Cardiac muscle cell (in vitro differentiated cells and primary cell): ENCODE data around the gene LHFPL4. TPM values are rescaled to one million over a fixed set of nuclear protein-coding genes. Genes with fewer than 3 reads are reported as not detected.

ENCODE experiments used
- DNase-seq, 2 donors: peaks; one replicate each; pipeline versions ENCODE4 v3.0.0 to v3.0.0-alpha.2; 2010 to 2017; ENCODE audit warnings: low read depth in 1 of 2, low spot score in 1 of 2
- H3K27ac ChIP-seq: fragments of 200-600 bp; sonication (generic); 2 replicates; pipeline ENCODE4 v1.5.1; 2016
- H3K27me3 ChIP-seq: fragments of 200-600 bp; sonication (generic); 2 replicates; pipeline ENCODE4 v1.6.0; 2016; ENCODE audit warnings: control low read depth
- H3K36me3 ChIP-seq: fragments of 200-600 bp; sonication (generic); 2 replicates; pipeline ENCODE4 v1.5.1; 2016; ENCODE audit warnings: control low read depth
- H3K4me1 ChIP-seq: fragments of 200-600 bp; sonication (generic); 2 replicates; pipeline ENCODE4 v1.8.1; 2017; ENCODE audit warnings: low read depth, mild to moderate bottlenecking, mixed run types
- H3K4me3 ChIP-seq: fragments of 200-600 bp; sonication (generic); 2 replicates; pipeline ENCODE4 v1.5.1; 2016; ENCODE audit warnings: mild to moderate bottlenecking
- H3K9me3 ChIP-seq: fragments of 200-600 bp; sonication (generic); 2 replicates; pipeline ENCODE4 v1.5.1; 2017; ENCODE audit warnings: low read depth, mild to moderate bottlenecking, control low read depth
- polyA plus RNA-seq: library from polyadenylated mRNA; unstranded; fragments of >200 nt; fragmentation: Nextera tagmentation; extraction: Ambion mirVana; gene quantifications from 2 replicates; pipeline ENCODE4 v1.2.1, GENCODE V29; 2016
- total RNA-seq: library from RNA; depleted of rRNA; stranded (reverse); fragments of >200 nt; gene quantifications from 2 replicates; pipeline ENCODE4 v1.2.3, GENCODE V29; 2016
- TF ChIP-seq, protein P1 (sequence below): IDR thresholded peaks from 2 replicates; pipeline ENCODE4 v1.5.1; 2012; ENCODE audit warnings: low read depth, mild to moderate bottlenecking, low read length

LHFPL4 gene
- total and polyA plus RNA-seq, 2 experiments from 2014 or later: 0.24 TPM; not detected in 1

- Histone ChIP-seq H3K9me3 (no peaks in the 10 kb centered on the region), H3K27me3 (no peaks in the 10 kb centered on the region), H3K36me3 (no peaks in the 10 kb centered on the region), H3K27ac (no peak overlapping the region), H3K4me3 (no peak overlapping the region), H3K4me1 (no peaks in the 10 kb centered on the region)
- TF ChIP-seq, protein P1, sequence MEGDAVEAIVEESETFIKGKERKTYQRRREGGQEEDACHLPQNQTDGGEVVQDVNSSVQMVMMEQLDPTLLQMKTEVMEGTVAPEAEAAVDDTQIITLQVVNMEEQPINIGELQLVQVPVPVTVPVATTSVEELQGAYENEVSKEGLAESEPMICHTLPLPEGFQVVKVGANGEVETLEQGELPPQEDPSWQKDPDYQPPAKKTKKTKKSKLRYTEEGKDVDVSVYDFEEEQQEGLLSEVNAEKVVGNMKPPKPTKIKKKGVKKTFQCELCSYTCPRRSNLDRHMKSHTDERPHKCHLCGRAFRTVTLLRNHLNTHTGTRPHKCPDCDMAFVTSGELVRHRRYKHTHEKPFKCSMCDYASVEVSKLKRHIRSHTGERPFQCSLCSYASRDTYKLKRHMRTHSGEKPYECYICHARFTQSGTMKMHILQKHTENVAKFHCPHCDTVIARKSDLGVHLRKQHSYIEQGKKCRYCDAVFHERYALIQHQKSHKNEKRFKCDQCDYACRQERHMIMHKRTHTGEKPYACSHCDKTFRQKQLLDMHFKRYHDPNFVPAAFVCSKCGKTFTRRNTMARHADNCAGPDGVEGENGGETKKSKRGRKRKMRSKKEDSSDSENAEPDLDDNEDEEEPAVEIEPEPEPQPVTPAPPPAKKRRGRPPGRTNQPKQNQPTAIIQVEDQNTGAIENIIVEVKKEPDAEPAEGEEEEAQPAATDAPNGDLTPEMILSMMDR: no peak
- DNase-seq: no peak
These were observed 36.7 kb upstream of the LHFPL4 start for GRCh38 chr3:9590282-9590791.

- H3K27me3 ChIP-seq: no peaks in the 10 kb centered on the region
- no peaks in the 10 kb centered on the region for H3K9me3 ChIP-seq
- DNase-seq: no peak
- H3K36me3 ChIP-seq: no peaks in the 10 kb centered on the region
- H3K4me1 ChIP-seq: no peaks in the 10 kb centered on the region
- H3K27ac ChIP-seq: no peak overlapping the region
- no peak overlapping the region for H3K4me3 ChIP-seq
- TF ChIP-seq, protein P1: no peak
These were observed 30.2 kb upstream of the LHFPL4 start for GRCh38 chr3:9583792-9584191.

DNA sequence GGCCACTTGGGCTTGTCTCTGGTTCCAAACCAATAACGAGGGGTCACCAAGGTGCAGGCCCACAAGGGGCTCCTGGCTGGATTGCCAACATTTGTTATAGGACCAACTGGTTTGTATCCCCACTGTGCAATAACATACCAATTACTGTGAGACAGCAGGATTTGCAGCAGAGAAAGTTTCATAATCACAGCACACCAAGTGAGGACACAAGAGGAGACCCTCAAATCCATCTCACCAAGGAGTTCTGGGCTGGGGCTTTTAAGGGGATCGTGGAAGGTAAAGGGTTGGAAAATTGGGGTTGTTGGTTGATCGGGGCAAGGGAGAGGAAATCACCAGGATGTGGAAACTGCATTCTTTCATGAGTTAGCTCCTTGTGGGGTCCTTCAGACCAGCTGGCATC is 29.7 kb upstream of the LHFPL4 start:
- no peaks in the 10 kb centered on the region for H3K9me3 ChIP-seq
- H3K27ac ChIP-seq: no peak overlapping the region
- TF ChIP-seq, protein P1: no peak
- no peak overlapping the region for H3K4me3 ChIP-seq
- no peaks in the 10 kb centered on the region for H3K36me3 ChIP-seq
- no peak for DNase-seq
- no peaks in the 10 kb centered on the region for H3K4me1 ChIP-seq
- H3K27me3 ChIP-seq: no peaks in the 10 kb centered on the region

DNA sequence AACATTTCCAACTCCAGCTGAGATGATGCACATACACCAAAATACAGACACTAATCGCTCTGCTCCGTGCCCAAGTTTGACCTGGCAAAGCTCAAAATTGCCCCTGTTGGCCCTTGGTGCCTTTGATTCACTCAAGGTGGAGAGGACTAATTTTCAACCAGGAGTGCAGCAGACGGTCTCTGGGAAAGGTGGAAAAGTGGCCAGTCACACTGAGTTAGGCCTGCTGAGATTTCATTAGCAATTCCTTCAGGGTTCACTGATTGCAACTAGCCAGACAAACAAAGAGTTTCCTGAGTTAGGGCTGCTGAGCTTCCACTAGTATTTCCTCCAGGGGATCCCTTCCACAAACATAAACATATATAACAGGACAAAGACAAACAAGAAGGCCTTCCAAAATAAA is 28.7 kb upstream of the LHFPL4 start:
- H3K9me3 ChIP-seq: no peaks in the 10 kb centered on the region
- DNase-seq: no peak
- no peak overlapping the region for H3K4me3 ChIP-seq
- H3K36me3 ChIP-seq: no peaks in the 10 kb centered on the region
- no peaks in the 10 kb centered on the region for H3K4me1 ChIP-seq
- H3K27me3 ChIP-seq: no peaks in the 10 kb centered on the region
- TF ChIP-seq, protein P1: no peak
- no peak overlapping the region for H3K27ac ChIP-seq

GRCh38 chr3:9581742-9582141 is 28.1 kb upstream of the LHFPL4 start:
- Histone ChIP-seq H3K4me1 (no peaks in the 10 kb centered on the region), H3K36me3 (no peaks in the 10 kb centered on the region), H3K4me3 (no peak overlapping the region), H3K9me3 (no peaks in the 10 kb centered on the region), H3K27ac (no peak overlapping the region), H3K27me3 (no peaks in the 10 kb centered on the region)
- no peak for DNase-seq
- TF ChIP-seq, protein P1: no peak

GRCh38 chr3:9569054-9569453 is 15.4 kb upstream of the LHFPL4 start:
- H3K4me3 ChIP-seq: no peak overlapping the region
- no peaks in the 10 kb centered on the region for H3K4me1 ChIP-seq
- TF ChIP-seq, protein P1: no peak
- no peaks in the 10 kb centered on the region for H3K9me3 ChIP-seq
- no peaks in the 10 kb centered on the region for H3K27me3 ChIP-seq
- no peaks in the 10 kb centered on the region for H3K36me3 ChIP-seq
- no peak overlapping the region for H3K27ac ChIP-seq
- DNase-seq: no peak
